Prostate gland (tissue), 2 donors: Measurements from ENCODE around the gene AMPH. TPM values are rescaled to one million over a fixed set of nuclear protein-coding genes. Genes with fewer than 3 reads are reported as not detected.

ENCODE experiments used
- DNase-seq: peaks from one replicate; pipeline ENCODE4 v3.0.0-alpha.2; 2019; ENCODE audit warnings: low spot score
- H3K27ac ChIP-seq, 2 donors: fragments of 200-600 bp; sonication (generic); 2 replicates each; pipeline ENCODE4 v1.5.1; 2017 to 2019
- H3K27me3 ChIP-seq: fragments of 200-600 bp; sonication (generic); replicated peaks from 2 replicates; pipeline ENCODE4 v1.5.1; 2019; ENCODE audit not compliant: insufficient read depth
- H3K36me3 ChIP-seq, 2 donors: fragments of 200-600 bp; sonication (generic); 1 replicate in 1 of 2; 2 replicates in 1 of 2; pipeline versions ENCODE4 v1.5.1 to v1.8.1; 2017 to 2019
- H3K4me1 ChIP-seq: fragments of 200-600 bp; sonication (generic); replicated peaks from 2 replicates; pipeline ENCODE4 v1.5.1; 2019
- H3K4me3 ChIP-seq, 2 donors: fragments of 200-600 bp; sonication (generic); 2 replicates each; pipeline ENCODE4 v1.5.1; 2017 to 2019
- H3K9me3 ChIP-seq: fragments of 200-600 bp; sonication (generic); 2 replicates; pipeline ENCODE4 v1.5.1; 2017
- CTCF ChIP-seq, 4 experiments: fragments of 200-600 bp in 2 of 4; fragments of 450-650 bp in 2 of 4; sonication (generic) in 2 of 4; IDR thresholded peaks; 1 replicate in 3 of 4; 2 replicates in 1 of 4; pipeline ENCODE4 v1.5.1; 2016 to 2019; ENCODE audit warnings: antibody characterized with exemption in 4 of 4, mild to moderate bottlenecking in 2 of 4, moderate library complexity in 2 of 4
- POLR2A ChIP-seq: fragments of 450-650 bp; IDR thresholded peaks from one replicate; pipeline ENCODE4 v1.6.1; 2016; ENCODE audit warnings: antibody characterized with exemption, mild to moderate bottlenecking
- POLR2AphosphoS5 ChIP-seq: sonication (generic); formaldehyde crosslinking; IDR thresholded peaks from one replicate; pipeline ENCODE4 v1.6.1; 2017; ENCODE audit warnings: antibody characterized with exemption
- WGBS: methylation state at CpG from one replicate; pipeline ENCODE4 v1.1.5; 2018; 5-methylcytosine and 5-hydroxymethylcytosine counted together
- intact Hi-C: fragments of 100-400 bp; cut with DNase I; formaldehyde crosslinking; loops from one replicate; pipeline ENCODE4 v1.14.2; 2022
- total RNA-seq, 2 donors: library from RNA; depleted of rRNA; stranded (reverse); fragments of >200 nt; gene quantifications; one replicate each; pipeline ENCODE4 v1.1.0, GENCODE V29; 2016

AMPH gene
- total RNA-seq, 2 donors from 2014 or later: 5.9 TPM; not detected in 1

- intact Hi-C loops: loop anchor here (5.0 to 10.0 kb wide), 2 partner anchors 350 to 1123 kb away; no protein-coding TSS in a partner anchor
Measured at GRCh38 chr7:38394660-38395059, 236.5 kb downstream of the AMPH start.

GRCh38 chr7:38393874-38394273 lies 237.3 kb downstream of the AMPH start:
- 90% methylated on average over 5 of the region's 5 CpGs for WGBS
- Histone ChIP-seq H3K27me3 (no peaks in the 10 kb centered on the region), H3K4me3 (no peak overlapping the region), H3K27ac (no peak overlapping the region), H3K36me3 (no peaks in the 10 kb centered on the region), H3K9me3 (no peaks in the 10 kb centered on the region), H3K4me1 (no peaks in the 10 kb centered on the region)
- DNase-seq: no peak
- TF ChIP-seq POLR2A: no peak
- no peak for TF ChIP-seq POLR2AphosphoS5
- TF ChIP-seq CTCF (IDR thresholded peaks at IDR 0.05): no peak
- intact Hi-C loops: loop anchor here (10.0 kb wide), 1 partner anchor 351 kb away; no protein-coding TSS in a partner anchor

More at GRCh38 chr7:38394660-38395059, 236.5 kb downstream of the AMPH start:
- Histone ChIP-seq H3K4me3 (no peak overlapping the region), H3K36me3 (no peaks in the 10 kb centered on the region), H3K9me3 (no peaks in the 10 kb centered on the region), H3K27me3 (no peaks in the 10 kb centered on the region), H3K27ac (no peak overlapping the region), H3K4me1 (no peaks in the 10 kb centered on the region)
- DNase-seq: no peak
- 60% methylated on average over 4 of the region's 4 CpGs for WGBS
- TF ChIP-seq CTCF (IDR thresholded peaks at IDR 0.05): no peak
- no peak for TF ChIP-seq POLR2A
- TF ChIP-seq POLR2AphosphoS5: no peak

GRCh38 chr7:38391751-38392150 lies 239.4 kb downstream of the AMPH start:
- TF ChIP-seq POLR2A: no peak
- TF ChIP-seq CTCF (IDR thresholded peaks at IDR 0.05): no peak
- TF ChIP-seq POLR2AphosphoS5: no peak
- intact Hi-C loops: loop anchor here (10.0 kb wide), 1 partner anchor 353 kb away; no protein-coding TSS in a partner anchor
- H3K4me1 ChIP-seq: no peaks in the 10 kb centered on the region
- no peaks in the 10 kb centered on the region for H3K27me3 ChIP-seq
- no peaks in the 10 kb centered on the region for H3K36me3 ChIP-seq
- no peak overlapping the region for H3K27ac ChIP-seq
- WGBS: 94% methylated on average over 13 of the region's 13 CpGs
- H3K4me3 ChIP-seq: no peak overlapping the region
- H3K9me3 ChIP-seq: no peaks in the 10 kb centered on the region
- no peak for DNase-seq

GRCh38 chr7:38385682-38386081 lies 245.5 kb downstream of the AMPH start:
- DNase-seq: no peak
- no peak overlapping the region for H3K4me3 ChIP-seq

More at GRCh38 chr7:38385682-38386081, 245.5 kb downstream of the AMPH start:
- Histone ChIP-seq H3K27me3 (no peaks in the 10 kb centered on the region), H3K9me3 (no peaks in the 10 kb centered on the region), H3K36me3 (no peaks in the 10 kb centered on the region), H3K4me1 (no peaks in the 10 kb centered on the region), H3K27ac (no peak overlapping the region)
- intact Hi-C loops: no loop called here
- no peak for TF ChIP-seq POLR2A
- TF ChIP-seq CTCF (IDR thresholded peaks at IDR 0.05): no peak
- no peak for TF ChIP-seq POLR2AphosphoS5
